H9 (cell line): ENCODE measurements around the gene SERPINB5. TPM values are rescaled to one million over a fixed set of nuclear protein-coding genes. Genes with fewer than 3 reads are reported as not detected.

Experiments
- DNase-seq: peaks from one replicate; pipeline ENCODE4 v3.0.0-alpha.2; 2017
- H2AFZ ChIP-seq: one replicate; pipeline ENCODE4 v1.6.1; 2013; ENCODE audit warnings: mild to moderate bottlenecking, low read length, control low read depth, moderate library complexity
- H2AK5ac ChIP-seq: 2 replicates; pipeline ENCODE4 v1.6.1; 2013; ENCODE audit warnings: low read length, control low read depth, mixed read lengths; ENCODE audit not compliant: insufficient read length
- H2BK120ac ChIP-seq: one replicate; pipeline ENCODE4 v1.6.1; 2013; ENCODE audit warnings: low read depth, mild to moderate bottlenecking, low read length, control low read depth, inconsistent platforms; ENCODE audit not compliant: poor library complexity, severe bottlenecking
- H2BK12ac ChIP-seq: 2 replicates; pipeline ENCODE4 v1.6.1; 2013; ENCODE audit warnings: low read length, control low read depth, mixed read lengths, low read depth; ENCODE audit not compliant: insufficient read length
- H2BK15ac ChIP-seq: 2 replicates; pipeline ENCODE4 v1.6.1; 2013; ENCODE audit warnings: low read depth, low read length, control low read depth
- H2BK20ac ChIP-seq: one replicate; pipeline ENCODE4 v1.6.1; 2013; ENCODE audit warnings: low read depth, mild to moderate bottlenecking, low read length, control low read depth, inconsistent platforms; ENCODE audit not compliant: poor library complexity, severe bottlenecking
- H2BK5ac ChIP-seq: 2 replicates; pipeline ENCODE4 v1.6.1; 2013; ENCODE audit warnings: low read length, control low read depth, mixed read lengths; ENCODE audit not compliant: insufficient read length
- H3K14ac ChIP-seq: 2 replicates; pipeline ENCODE4 v1.6.1; 2013; ENCODE audit warnings: low read length, control low read depth; ENCODE audit not compliant: insufficient read depth
- H3K18ac ChIP-seq: 2 replicates; pipeline ENCODE4 v1.6.1; 2013; ENCODE audit warnings: low read depth, mild to moderate bottlenecking, mixed read lengths, low read length, control low read depth; ENCODE audit not compliant: insufficient read length
- H3K23ac ChIP-seq: 2 replicates; pipeline ENCODE4 v1.6.1; 2013; ENCODE audit warnings: low read length, control low read depth, mixed read lengths, low read depth; ENCODE audit not compliant: insufficient read length
- H3K23me2 ChIP-seq: 2 replicates; pipeline ENCODE4 v1.6.1; 2013; ENCODE audit warnings: low read depth, mild to moderate bottlenecking, mixed read lengths, low read length, control low read depth; ENCODE audit not compliant: insufficient read length, poor library complexity, severe bottlenecking
- H3K27ac ChIP-seq: 2 replicates; pipeline ENCODE4 v1.5.1; 2013; ENCODE audit warnings: low read length, control low read depth, mixed read lengths, low read depth; ENCODE audit not compliant: insufficient read length
- H3K27me3 ChIP-seq: 2 replicates; pipeline ENCODE4 v1.6.1; 2013; ENCODE audit warnings: low read length, control low read depth, inconsistent platforms; ENCODE audit not compliant: insufficient read depth
- H3K4ac ChIP-seq: 2 replicates; pipeline ENCODE4 v1.6.1; 2013; ENCODE audit warnings: low read depth, mild to moderate bottlenecking, control low read depth, inconsistent platforms, low read length, moderate library complexity
- H3K4me1 ChIP-seq: 2 replicates; pipeline ENCODE4 v1.6.1; 2013; ENCODE audit warnings: low read length, control low read depth, inconsistent platforms; ENCODE audit not compliant: insufficient read depth
- H3K4me2 ChIP-seq: 2 replicates; pipeline ENCODE4 v1.6.1; 2013; ENCODE audit warnings: low read length, control low read depth, mixed read lengths; ENCODE audit not compliant: insufficient read length, insufficient read depth
- H3K56ac ChIP-seq: 2 replicates; pipeline ENCODE4 v1.6.1; 2013; ENCODE audit warnings: low read depth, mild to moderate bottlenecking, mixed read lengths, low read length, control low read depth; ENCODE audit not compliant: insufficient read length
- H3K79me1 ChIP-seq: 2 replicates; pipeline ENCODE4 v1.6.1; 2013; ENCODE audit warnings: low read depth, mild to moderate bottlenecking, moderate library complexity, low read length, control low read depth, inconsistent platforms; ENCODE audit not compliant: insufficient read depth, poor library complexity, severe bottlenecking
- H3K79me2 ChIP-seq: 2 replicates; pipeline ENCODE4 v1.6.1; 2013; ENCODE audit warnings: low read length, control low read depth, inconsistent platforms; ENCODE audit not compliant: insufficient read depth
- H3K9ac ChIP-seq: 2 replicates; pipeline ENCODE4 v1.6.1; 2013; ENCODE audit warnings: low read length, control low read depth, mixed read lengths; ENCODE audit not compliant: insufficient read length; ENCODE audit errors: extremely low read depth
- H3K9me3 ChIP-seq: one replicate; pipeline ENCODE4 v1.6.1; 2013; ENCODE audit warnings: low read depth, low read length, inconsistent platforms; ENCODE audit not compliant: control insufficient read depth
- H3T11ph ChIP-seq: one replicate; pipeline ENCODE4 v1.6.1; 2013; ENCODE audit warnings: mild to moderate bottlenecking, low read length, control low read depth, inconsistent platforms
- H4K20me1 ChIP-seq: one replicate; pipeline ENCODE4 v1.6.1; 2013; ENCODE audit not compliant: control insufficient read depth, insufficient read length, insufficient read depth
- H4K5ac ChIP-seq: 2 replicates; pipeline ENCODE4 v1.6.1; 2013; ENCODE audit warnings: low read depth, mild to moderate bottlenecking, mixed read lengths, low read length, control low read depth; ENCODE audit not compliant: insufficient read length
- H4K8ac ChIP-seq: replicated peaks from 2 replicates; pipeline ENCODE4 v1.6.1; 2013; ENCODE audit warnings: low read length, control low read depth, mixed read lengths, low read depth; ENCODE audit not compliant: insufficient read length
- H4K91ac ChIP-seq: 2 replicates; pipeline ENCODE4 v1.6.1; 2013; ENCODE audit warnings: low read depth, mild to moderate bottlenecking, moderate library complexity, mixed read lengths, low read length, control low read depth; ENCODE audit not compliant: insufficient read length
- H3K27ac Mint-ChIP-seq, 3 experiments: 2 replicates in 2 of 3; 3 replicates in 1 of 3; pipeline ENCODE4 v1.8.0; 2020 to 2021; ENCODE audit warnings: mixed read lengths in 3 of 3, mild to moderate bottlenecking in 1 of 3, moderate library complexity in 1 of 3
- H3K27me3 Mint-ChIP-seq: 2 replicates; pipeline ENCODE4 v1.8.0; 2021; ENCODE audit warnings: low read depth, mild to moderate bottlenecking, moderate library complexity, mixed read lengths
- H3K36me3 Mint-ChIP-seq, 3 experiments: 2 replicates in 2 of 3; 3 replicates in 1 of 3; pipeline ENCODE4 v1.8.0; 2020 to 2021; ENCODE audit warnings: low read depth in 3 of 3, mixed read lengths in 3 of 3; ENCODE audit not compliant: insufficient read depth in 1 of 3
- H3K4me1 Mint-ChIP-seq, 2 experiments: 2 replicates each; pipeline ENCODE4 v1.8.0; 2020; ENCODE audit warnings: mixed read lengths in 2 of 2
- H3K4me3 Mint-ChIP-seq, 2 experiments: 2 replicates in 1 of 2; 3 replicates in 1 of 2; pipeline ENCODE4 v1.8.0; 2020 to 2021; ENCODE audit warnings: mild to moderate bottlenecking in 2 of 2, mixed read lengths in 2 of 2, moderate library complexity in 1 of 2
- H3K9me3 Mint-ChIP-seq, 2 experiments: 2 replicates in 1 of 2; 3 replicates in 1 of 2; pipeline ENCODE4 v1.8.0; 2020; ENCODE audit warnings: mild to moderate bottlenecking in 2 of 2, mixed read lengths in 2 of 2, moderate library complexity in 1 of 2
- WGBS: extraction: QIAGEN DNeasy Blood & Tissue Kit; methylation state at CpG from one replicate; pipeline ENCODE4 v1.1.7; 2013; ENCODE audit warnings: missing lambda C conversion rate, low lambda C conversion rate, mixed read lengths; ENCODE audit not compliant: insufficient read length; ENCODE audit errors: extremely low coverage; 5-methylcytosine and 5-hydroxymethylcytosine counted together
- total RNA-seq: library from RNA; stranded (reverse); gene quantifications from 2 replicates; pipeline ENCODE4 v1.2.1, GENCODE V29; 2021
- TF ChIP-seq, protein P1 (sequence below): fragments of 200-600 bp; sonication (generic); conservative IDR thresholded peaks from 3 replicates; pipeline ENCODE4 v1.8.0; 2021; ENCODE audit warnings: antibody characterized with exemption, mild to moderate bottlenecking

The SERPINB5 gene
- total RNA-seq, 1 experiment from 2014 or later: not detected

DNA sequence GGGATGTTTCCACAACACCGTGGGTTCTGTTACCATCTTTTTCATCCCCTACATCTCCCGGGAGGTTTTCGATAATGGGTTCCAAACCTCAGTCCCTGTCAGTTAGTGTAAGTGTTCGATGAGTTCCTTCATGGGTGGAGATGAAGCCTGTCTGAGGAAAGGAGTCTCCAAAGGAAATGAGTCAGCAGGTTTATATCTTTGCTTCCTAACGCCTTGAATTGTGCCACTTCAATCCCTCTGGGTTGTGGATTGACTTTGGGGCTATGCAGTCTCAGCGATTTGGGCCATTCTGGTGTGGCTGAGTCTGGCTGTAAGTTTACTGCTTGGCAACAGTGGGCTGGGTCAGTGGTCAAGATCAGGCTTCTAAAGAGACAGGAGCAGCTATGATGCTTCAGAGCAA, 1.2 kb downstream of the SERPINB5 start:
- no CpG with 5 or more reads among the region's 6 CpGs for WGBS
- Histone ChIP-seq H4K20me1 (no peaks in the 10 kb centered on the region), H2BK120ac (no peak overlapping the region), H4K5ac (no peak overlapping the region), H3K23ac (no peak overlapping the region), H3K18ac (no peak overlapping the region), H3K4me1 (no peaks in the 10 kb centered on the region), H2BK15ac (no peak overlapping the region), H3K56ac (no peak overlapping the region), H3K23me2 (no peaks in the 10 kb centered on the region), H3K9me3 (no peaks in the 10 kb centered on the region), H2BK5ac (no peak overlapping the region), H2BK12ac (no peak overlapping the region), H3K79me2 (no peaks in the 10 kb centered on the region), H3T11ph (no peak overlapping the region), H3K27me3 (no peaks in the 10 kb centered on the region), H2AFZ (peak overlapping the region; percentile 69), H2AK5ac (no peak overlapping the region), H3K79me1 (no peaks in the 10 kb centered on the region), H2BK20ac (no peak overlapping the region), H3K4ac (no peak overlapping the region), H3K4me2 (no peak overlapping the region), H4K8ac (no peak overlapping the region), H3K27ac (no peak overlapping the region), H3K14ac (no peak overlapping the region), H3K9ac (no peak overlapping the region), H4K91ac (no peak overlapping the region)
- Mint-ChIP-seq H3K9me3 (no peaks in the 10 kb centered on the region), H3K36me3 (no peaks in the 10 kb centered on the region), H3K27me3 (no peaks in the 10 kb centered on the region), H3K4me1 (peaks cover 0 to 13% of the 10 kb centered on the region in 2 experiments; a peak in 2 of 4 replicates), H3K4me3 (no peak overlapping the region), H3K27ac (peak overlapping the region in 2 of 3 experiments; percentile 40 to 42; a peak in 1 of 7 replicates)
- DNase-seq: no peak
- TF ChIP-seq, protein P1, sequence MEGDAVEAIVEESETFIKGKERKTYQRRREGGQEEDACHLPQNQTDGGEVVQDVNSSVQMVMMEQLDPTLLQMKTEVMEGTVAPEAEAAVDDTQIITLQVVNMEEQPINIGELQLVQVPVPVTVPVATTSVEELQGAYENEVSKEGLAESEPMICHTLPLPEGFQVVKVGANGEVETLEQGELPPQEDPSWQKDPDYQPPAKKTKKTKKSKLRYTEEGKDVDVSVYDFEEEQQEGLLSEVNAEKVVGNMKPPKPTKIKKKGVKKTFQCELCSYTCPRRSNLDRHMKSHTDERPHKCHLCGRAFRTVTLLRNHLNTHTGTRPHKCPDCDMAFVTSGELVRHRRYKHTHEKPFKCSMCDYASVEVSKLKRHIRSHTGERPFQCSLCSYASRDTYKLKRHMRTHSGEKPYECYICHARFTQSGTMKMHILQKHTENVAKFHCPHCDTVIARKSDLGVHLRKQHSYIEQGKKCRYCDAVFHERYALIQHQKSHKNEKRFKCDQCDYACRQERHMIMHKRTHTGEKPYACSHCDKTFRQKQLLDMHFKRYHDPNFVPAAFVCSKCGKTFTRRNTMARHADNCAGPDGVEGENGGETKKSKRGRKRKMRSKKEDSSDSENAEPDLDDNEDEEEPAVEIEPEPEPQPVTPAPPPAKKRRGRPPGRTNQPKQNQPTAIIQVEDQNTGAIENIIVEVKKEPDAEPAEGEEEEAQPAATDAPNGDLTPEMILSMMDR: no peak
